Thymus (tissue), 11 donors: ENCODE measurements around the gene ELMO1. TPM values are rescaled to one million over a fixed set of nuclear protein-coding genes. Genes with fewer than 3 reads are reported as not detected.

ENCODE experiments used
- DNase-seq, 9 donors: peaks; one replicate each; pipeline ENCODE4 v3.0.0-alpha.2; 2013; ENCODE audit warnings: low spot score in 9 of 9, low read depth in 6 of 9, missing footprints in 1 of 9
- H3K27ac ChIP-seq, 2 donors: one replicate each; pipeline ENCODE4 v1.5.1; 2013; ENCODE audit warnings: control low read depth in 1 of 2, low read depth in 1 of 2, low read length in 1 of 2, mild to moderate bottlenecking in 1 of 2, moderate library complexity in 1 of 2
- H3K27me3 ChIP-seq, 2 donors: one replicate each; pipeline ENCODE4 v1.5.1; 2013; ENCODE audit warnings: low read length in 1 of 2; ENCODE audit not compliant: control insufficient read depth in 2 of 2, insufficient read depth in 1 of 2
- H3K36me3 ChIP-seq, 2 donors: one replicate each; pipeline ENCODE4 v1.5.1; 2013; ENCODE audit warnings: low read length in 1 of 2, mild to moderate bottlenecking in 1 of 2, moderate library complexity in 1 of 2; ENCODE audit not compliant: control insufficient read depth in 2 of 2, insufficient read depth in 2 of 2
- H3K4me1 ChIP-seq, 2 donors: one replicate each; pipeline ENCODE4 v1.5.1; 2013; ENCODE audit warnings: low read length in 2 of 2; ENCODE audit not compliant: control insufficient read depth in 2 of 2, insufficient read depth in 2 of 2
- H3K4me3 ChIP-seq, 2 donors: one replicate each; pipeline ENCODE4 v1.5.1; 2013; ENCODE audit warnings: low read length in 2 of 2, control low read depth in 1 of 2, mild to moderate bottlenecking in 1 of 2
- H3K9me3 ChIP-seq, 2 donors: one replicate each; pipeline ENCODE4 v1.5.1; 2013; ENCODE audit warnings: low read length in 1 of 2, mild to moderate bottlenecking in 1 of 2; ENCODE audit not compliant: control insufficient read depth in 2 of 2, insufficient read depth in 1 of 2
- WGBS: extraction: QIAGEN DNeasy Blood & Tissue Kit; methylation state at CpG from one replicate; pipeline ENCODE4 v1.1.7; 2013; 5-methylcytosine and 5-hydroxymethylcytosine counted together
- polyA plus RNA-seq: library from polyadenylated mRNA; stranded (reverse); fragments of 200-250 nt; gene quantifications from one replicate; pipeline ENCODE4 v1.2.3, GENCODE V29; 2013
- total RNA-seq: library from RNA; stranded (reverse); fragments of 120-200 nt; gene quantifications from one replicate; pipeline ENCODE4 v1.2.4, GENCODE V29; 2013
- donor health status: healthy.

ELMO1 gene
- total and polyA plus RNA-seq, 2 donors = 18.7 to 22.5 TPM

DNA sequence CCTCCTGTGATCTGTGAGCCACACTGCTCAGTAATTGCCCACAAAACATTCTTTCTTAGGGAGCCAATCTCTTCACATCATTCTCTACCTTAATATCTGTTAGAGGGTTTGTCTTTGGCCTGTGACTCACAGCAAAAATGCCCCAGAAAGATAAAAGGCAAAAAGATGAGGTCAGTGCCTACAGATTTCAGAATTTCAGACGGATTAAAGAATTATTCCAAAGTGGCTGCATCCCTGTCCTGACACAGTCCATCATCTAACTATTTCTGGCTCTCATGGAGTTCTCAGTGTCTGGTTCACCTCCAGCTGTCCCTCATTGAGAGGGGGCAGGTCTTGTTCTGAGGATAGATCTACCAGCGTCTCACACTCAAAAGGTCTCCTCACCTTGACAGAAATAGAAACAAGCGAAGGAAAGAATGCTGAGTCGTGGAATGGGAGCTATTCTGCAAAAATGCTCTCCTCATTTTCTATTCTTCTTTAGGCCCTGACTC lies 585.8 kb downstream of the ELMO1 start:
- Histone ChIP-seq H3K4me1 (peaks cover 0 to 6% of the 10 kb centered on the region in 2 donors), H3K36me3 (peaks cover 0 to 15% of the 10 kb centered on the region in 2 donors), H3K4me3 (no peak overlapping the region), H3K27me3 (no peaks in the 10 kb centered on the region), H3K27ac (no peak overlapping the region), H3K9me3 (no peaks in the 10 kb centered on the region)
- no peak for DNase-seq
- 96% methylated on average over 4 of the region's 4 CpGs for WGBS

- no peak for DNase-seq
- H3K27ac ChIP-seq = no peak overlapping the region
- H3K27me3 ChIP-seq = no peaks in the 10 kb centered on the region
- 95% methylated on average over 11 of the region's 11 CpGs for WGBS
- no peak overlapping the region for H3K4me3 ChIP-seq
- H3K9me3 ChIP-seq = no peaks in the 10 kb centered on the region
- H3K4me1 ChIP-seq = peaks cover 0 to 6% of the 10 kb centered on the region in 2 donors
- H3K36me3 ChIP-seq = peaks cover 0 to 15% of the 10 kb centered on the region in 2 donors
Observed at GRCh38 chr7:36861656-36862055, 587.0 kb downstream of the ELMO1 start.

GRCh38 chr7:36860681-36861080 lies 588.0 kb downstream of the ELMO1 start:
- Histone ChIP-seq H3K27ac (no peak overlapping the region), H3K27me3 (no peaks in the 10 kb centered on the region), H3K4me3 (no peak overlapping the region), H3K36me3 (peaks cover 0 to 17% of the 10 kb centered on the region in 2 donors), H3K9me3 (no peaks in the 10 kb centered on the region), H3K4me1 (peaks cover 0 to 6% of the 10 kb centered on the region in 2 donors)
- WGBS = 97% methylated on average over 2 of the region's 2 CpGs
- no peak for DNase-seq

DNA sequence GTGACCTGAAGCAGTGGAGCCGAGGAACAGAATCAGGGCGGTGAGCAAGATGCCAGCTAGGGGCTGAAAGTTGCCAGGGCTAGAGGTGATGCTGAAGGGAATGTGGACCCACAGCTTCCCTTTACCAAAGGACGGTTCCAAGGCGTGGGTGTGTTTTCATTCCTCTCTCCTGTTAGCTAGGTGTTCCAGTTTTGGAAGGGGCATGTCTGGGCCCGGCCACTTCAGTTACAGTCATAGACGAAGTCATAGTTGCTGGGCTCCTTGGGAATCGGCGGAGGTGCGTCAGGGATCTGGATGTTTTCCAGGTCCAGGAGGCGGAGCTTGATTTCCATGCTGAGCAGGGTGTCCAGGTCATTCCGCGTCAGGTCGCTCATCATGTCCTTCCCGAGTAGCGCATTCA lies 593.3 kb downstream of the ELMO1 start:
- DNase-seq = no peak
- Histone ChIP-seq H3K36me3 (peaks cover 9 to 26% of the 10 kb centered on the region in 2 donors), H3K27me3 (no peaks in the 10 kb centered on the region), H3K9me3 (no peaks in the 10 kb centered on the region), H3K27ac (no peak overlapping the region), H3K4me3 (no peak overlapping the region), H3K4me1 (peaks cover 0 to 2% of the 10 kb centered on the region in 2 donors)
- 98% methylated on average over 15 of the region's 15 CpGs for WGBS

GRCh38 chr7:36854652-36855051 lies 594.0 kb downstream of the ELMO1 start:
- DNase-seq = no peak
- Histone ChIP-seq H3K4me1 (peaks cover 0 to 2% of the 10 kb centered on the region in 2 donors), H3K27ac (no peak overlapping the region), H3K36me3 (peaks cover 9 to 26% of the 10 kb centered on the region in 2 donors), H3K4me3 (no peak overlapping the region), H3K9me3 (no peaks in the 10 kb centered on the region), H3K27me3 (no peaks in the 10 kb centered on the region)
- WGBS = 99% methylated on average over 9 of the region's 9 CpGs

DNA sequence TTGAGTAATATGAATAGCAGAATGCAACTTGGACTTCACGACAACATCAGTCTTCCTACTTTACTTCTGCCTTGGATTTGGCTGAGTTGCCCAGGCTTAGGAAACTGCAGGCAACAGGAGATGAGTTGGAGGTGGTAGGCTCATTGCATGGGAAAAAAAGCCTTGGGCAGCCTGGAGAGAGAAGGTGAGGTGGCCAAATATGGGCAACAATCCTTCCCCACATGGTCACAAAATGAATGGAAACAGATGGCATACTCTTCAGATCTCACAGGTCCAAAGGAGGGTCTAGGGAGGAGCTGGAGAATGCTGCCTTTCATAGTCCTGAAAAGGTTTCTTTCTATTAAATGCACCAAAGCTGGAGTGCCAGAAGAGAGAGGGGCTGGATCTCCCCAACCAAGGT lies 595.7 kb downstream of the ELMO1 start:
- Histone ChIP-seq H3K27ac (no peak overlapping the region), H3K36me3 (peaks cover 9 to 24% of the 10 kb centered on the region in 2 donors), H3K9me3 (no peaks in the 10 kb centered on the region), H3K4me1 (peaks cover 0 to 2% of the 10 kb centered on the region in 2 donors), H3K27me3 (no peaks in the 10 kb centered on the region), H3K4me3 (no peak overlapping the region)
- WGBS = 96% methylated on average over 1 of the region's 1 CpG
- DNase-seq = no peak

- Histone ChIP-seq H3K4me3 (no peak overlapping the region), H3K36me3 (peaks cover 9 to 24% of the 10 kb centered on the region in 2 donors), H3K27me3 (no peaks in the 10 kb centered on the region), H3K9me3 (no peaks in the 10 kb centered on the region), H3K27ac (no peak overlapping the region), H3K4me1 (peaks cover 0 to 2% of the 10 kb centered on the region in 2 donors)
- no peak for DNase-seq
- 91% methylated on average over 5 of the region's 5 CpGs for WGBS
Observed at GRCh38 chr7:36852017-36852416, 596.6 kb downstream of the ELMO1 start.

- H3K27me3 ChIP-seq = no peaks in the 10 kb centered on the region
- 72% methylated on average over 3 of the region's 3 CpGs for WGBS
- DNase-seq = no peak
- H3K9me3 ChIP-seq = no peaks in the 10 kb centered on the region
- H3K36me3 ChIP-seq = peaks cover 9 to 24% of the 10 kb centered on the region in 2 donors
- H3K4me3 ChIP-seq = no peak overlapping the region
- no peak overlapping the region for H3K27ac ChIP-seq
- peaks cover 0 to 2% of the 10 kb centered on the region in 2 donors for H3K4me1 ChIP-seq
Observed at GRCh38 chr7:36851382-36851781, 597.3 kb downstream of the ELMO1 start.

GRCh38 chr7:36847946-36848345 lies 600.7 kb downstream of the ELMO1 start:
- Histone ChIP-seq H3K27me3 (no peaks in the 10 kb centered on the region), H3K4me3 (no peak overlapping the region), H3K36me3 (peaks cover 0 to 3% of the 10 kb centered on the region in 2 donors), H3K27ac (no peak overlapping the region), H3K9me3 (no peaks in the 10 kb centered on the region), H3K4me1 (peaks cover 0 to under 1% of the 10 kb centered on the region in 2 donors)
- no peak for DNase-seq
- 95% methylated on average over 4 of the region's 4 CpGs for WGBS
